ENCODE results near the gene ZNF221.

DNA sequence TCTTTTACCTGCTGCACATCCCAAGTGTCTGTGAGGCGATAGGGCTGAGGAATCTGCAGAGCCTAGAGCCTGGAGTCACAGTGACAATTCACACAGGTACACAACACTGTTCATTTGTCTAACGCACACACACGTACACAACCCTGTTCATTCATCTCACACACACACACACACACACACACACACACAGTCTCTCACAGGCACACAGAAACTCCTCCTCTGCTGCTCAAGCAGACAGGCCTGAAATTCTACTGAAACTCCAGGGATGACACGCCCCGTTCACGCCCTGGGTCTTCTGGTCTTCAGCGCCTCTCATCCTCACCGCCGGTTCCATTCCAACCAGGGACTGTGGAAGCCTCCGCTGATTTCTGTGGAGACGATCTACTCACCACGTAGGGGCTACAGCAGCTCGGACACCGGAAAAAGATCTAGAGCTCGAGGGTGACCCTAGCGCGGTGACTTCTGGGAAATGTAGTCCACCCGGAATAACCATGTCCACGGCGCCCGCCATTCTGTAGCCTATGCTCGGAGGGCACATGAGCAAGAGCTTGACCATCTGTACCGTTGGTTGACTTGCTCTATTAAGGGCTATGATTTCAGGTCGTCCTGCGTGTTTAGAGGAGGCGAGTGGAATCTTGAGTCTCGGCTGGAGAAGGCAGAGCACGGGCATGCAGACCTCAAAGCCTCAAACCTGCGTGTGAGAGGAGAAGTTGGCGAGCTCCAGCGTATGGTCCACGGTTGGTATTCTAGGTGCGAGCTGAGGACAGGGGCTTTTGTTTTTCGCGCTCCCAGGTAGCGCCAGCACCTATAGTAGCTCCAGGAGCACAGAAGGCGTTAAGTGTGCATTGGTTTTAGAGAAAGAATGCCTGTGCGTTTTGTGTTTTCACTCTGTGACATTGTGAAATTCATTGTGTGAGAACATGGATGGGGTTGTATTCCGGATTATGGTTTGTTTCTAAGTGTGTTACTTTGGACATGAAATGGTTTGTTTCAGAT lies 49.3 kb upstream of the ZNF221 start:
- TF ChIP-seq EZH2phosphoT487 (conservative IDR thresholded peaks at IDR 0.05; ENCODE audit: low read length) = no peak
- TF ChIP-seq, protein P1, sequence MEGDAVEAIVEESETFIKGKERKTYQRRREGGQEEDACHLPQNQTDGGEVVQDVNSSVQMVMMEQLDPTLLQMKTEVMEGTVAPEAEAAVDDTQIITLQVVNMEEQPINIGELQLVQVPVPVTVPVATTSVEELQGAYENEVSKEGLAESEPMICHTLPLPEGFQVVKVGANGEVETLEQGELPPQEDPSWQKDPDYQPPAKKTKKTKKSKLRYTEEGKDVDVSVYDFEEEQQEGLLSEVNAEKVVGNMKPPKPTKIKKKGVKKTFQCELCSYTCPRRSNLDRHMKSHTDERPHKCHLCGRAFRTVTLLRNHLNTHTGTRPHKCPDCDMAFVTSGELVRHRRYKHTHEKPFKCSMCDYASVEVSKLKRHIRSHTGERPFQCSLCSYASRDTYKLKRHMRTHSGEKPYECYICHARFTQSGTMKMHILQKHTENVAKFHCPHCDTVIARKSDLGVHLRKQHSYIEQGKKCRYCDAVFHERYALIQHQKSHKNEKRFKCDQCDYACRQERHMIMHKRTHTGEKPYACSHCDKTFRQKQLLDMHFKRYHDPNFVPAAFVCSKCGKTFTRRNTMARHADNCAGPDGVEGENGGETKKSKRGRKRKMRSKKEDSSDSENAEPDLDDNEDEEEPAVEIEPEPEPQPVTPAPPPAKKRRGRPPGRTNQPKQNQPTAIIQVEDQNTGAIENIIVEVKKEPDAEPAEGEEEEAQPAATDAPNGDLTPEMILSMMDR (IDR thresholded peaks at IDR 0.05; ENCODE audit: insufficient read depth, low read length, poor library complexity, severe bottlenecking) = no peak

All from SU-DHL-6 (cell line).